Loucy (cell line): ENCODE measurements around the gene APLNR.

Experiments used
- CTCF ChIP-seq: fragments of 200-600 bp; sonication (generic); conservative IDR thresholded peaks from 2 replicates; pipeline ENCODE4 v1.5.1; 2014; ENCODE audit warnings: mild to moderate bottlenecking, antibody characterized with exemption, low read length
- EZH2phosphoT487 ChIP-seq: fragments of 200-600 bp; IDR thresholded peaks from 2 replicates; pipeline ENCODE4 v1.6.1; 2018; ENCODE audit warnings: antibody characterized with exemption, mild to moderate bottlenecking, moderate library complexity, borderline replicate concordance

DNA sequence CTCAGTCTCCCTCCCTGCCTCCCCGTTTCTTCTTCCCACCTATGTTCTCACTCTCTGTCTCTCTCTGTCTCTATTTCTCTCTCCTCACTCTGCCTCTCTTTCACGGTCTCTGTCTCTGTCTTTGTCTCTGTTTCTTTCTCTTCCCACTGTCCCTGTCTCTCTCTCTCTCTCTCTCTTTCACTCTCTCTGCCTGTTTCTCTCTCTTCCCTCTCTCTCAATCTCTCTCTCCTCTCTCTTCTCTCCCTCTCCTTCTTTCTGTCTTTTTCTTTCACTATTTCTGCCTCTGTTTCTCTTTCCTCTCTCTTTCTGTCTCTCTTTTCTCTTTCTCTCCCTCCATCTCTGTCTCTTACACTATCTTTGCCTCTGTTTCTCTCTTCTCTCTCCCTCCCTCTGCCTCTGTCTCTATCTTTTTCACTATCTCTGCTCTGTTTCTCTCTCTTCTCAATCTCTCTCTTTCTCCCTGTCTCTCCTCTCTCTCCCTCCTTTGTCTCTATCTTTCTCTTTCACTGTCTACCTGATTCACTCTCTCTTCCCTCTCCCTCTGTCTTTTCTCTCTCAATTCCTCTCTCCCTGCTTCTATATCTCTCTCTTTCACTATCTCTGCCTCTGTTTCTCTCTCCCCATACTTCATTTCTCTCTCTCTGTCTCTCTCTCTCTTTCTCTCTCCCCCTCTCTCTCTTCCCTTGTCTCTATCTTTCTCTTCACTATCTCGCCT is 5.4 kb downstream of the APLNR start:
- TF ChIP-seq CTCF (no peak), EZH2phosphoT487 (no peak)
